Skeletal muscle cell (primary cell): Measurements from ENCODE around the gene ERFE.
A peak's percentile ranks its signal among the peaks of the same experiment; 100 is the strongest.
"Not testable (repeated sequence)": the region's sequence is repeated elsewhere in the genome, so short reads cannot be mapped to it uniquely, and the experiment has no call there.

Experiments
- DNase-seq: peaks from one replicate; pipeline ENCODE4 v3.0.0-alpha.2; 2010; ENCODE audit warnings: low read depth
- H3K4me3 ChIP-seq: 2 replicates; pipeline ENCODE4 v1.5.1; 2011; ENCODE audit warnings: low read depth, mild to moderate bottlenecking, control low read depth, low read length, moderate library complexity

Gene ERFE

DNA sequence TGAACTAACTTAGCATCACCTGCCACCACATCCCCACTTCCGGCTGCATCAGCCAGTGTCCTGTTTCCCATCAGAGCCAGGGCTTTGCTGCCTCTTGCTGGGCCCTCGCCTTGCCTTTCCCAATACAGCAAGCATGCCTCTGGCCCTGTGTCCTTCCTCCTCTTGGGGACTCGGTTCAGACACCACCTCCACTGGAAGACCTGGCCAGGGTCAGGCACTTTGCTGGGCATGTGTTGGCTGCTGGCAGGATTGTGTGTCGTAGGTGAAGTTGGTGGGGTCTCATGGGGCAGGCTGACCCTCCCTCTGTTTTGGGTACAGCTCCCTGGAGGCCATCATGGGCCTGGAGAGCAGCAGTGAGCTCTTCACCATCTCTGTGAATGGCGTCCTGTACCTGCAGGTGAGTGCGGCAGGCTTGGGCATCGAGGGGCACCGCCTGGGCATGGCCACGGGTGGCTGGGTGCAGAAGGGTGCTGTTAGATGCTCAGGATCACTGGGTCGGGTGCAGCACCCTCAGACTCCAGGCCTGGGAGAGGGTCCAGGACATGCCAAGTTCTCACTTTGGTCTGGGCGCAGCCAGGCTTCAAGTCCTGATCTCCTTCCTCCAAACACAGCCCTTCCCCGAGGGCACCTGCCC, 6.6 kb downstream of the ERFE start:
- H3K4me3 ChIP-seq = no peak overlapping the region

DNA sequence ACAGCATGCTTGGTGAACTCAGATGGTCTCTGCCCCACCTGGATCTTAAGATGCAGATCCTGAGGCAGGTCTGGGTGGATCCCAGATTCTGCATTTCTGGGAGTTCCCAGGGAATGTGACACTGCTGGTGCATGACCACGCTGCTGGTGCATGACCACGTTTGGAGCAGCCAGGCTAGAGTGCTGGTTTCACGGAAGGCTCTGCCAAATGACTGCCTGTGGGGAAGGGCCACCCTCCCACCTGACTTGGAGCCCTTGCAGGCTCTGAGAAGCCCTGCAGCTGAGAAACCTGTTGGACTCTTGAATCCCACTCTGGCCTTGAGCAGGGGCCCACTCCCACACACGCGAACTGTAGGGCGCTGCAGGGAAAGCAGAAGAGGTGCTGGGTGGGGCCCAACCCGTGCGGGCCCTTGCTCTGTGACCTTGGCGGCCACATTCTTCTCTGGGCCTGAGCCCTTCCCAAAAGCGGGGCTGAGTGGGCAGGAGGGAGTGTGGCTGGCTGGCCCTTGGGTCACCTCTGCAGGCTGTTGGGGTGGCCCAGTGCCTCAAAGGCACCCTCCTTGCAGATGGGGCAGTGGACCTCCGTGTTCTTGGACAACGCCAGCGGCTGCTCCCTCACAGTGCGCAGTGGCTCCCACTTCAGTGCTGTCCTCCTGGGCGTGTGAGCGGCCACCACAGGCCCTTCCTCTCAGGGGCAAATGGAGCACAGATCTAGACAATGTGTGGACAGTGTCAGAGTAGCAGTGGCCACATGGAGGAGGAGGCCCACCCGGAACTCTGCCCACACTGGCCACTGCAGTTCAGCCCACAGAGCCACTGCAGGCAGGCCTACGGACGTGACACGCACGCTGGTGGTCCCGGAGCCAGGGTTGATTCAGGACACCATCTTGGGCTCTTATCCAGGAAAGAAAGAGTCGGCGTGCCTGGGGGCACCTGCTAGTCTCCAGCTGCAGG, 7.9 kb downstream of the ERFE start:
- DNase-seq = no peak
- no peak overlapping the region for H3K4me3 ChIP-seq

More for the DNA sequence above, 6.6 kb downstream of the ERFE start:
- no peak for DNase-seq

DNA sequence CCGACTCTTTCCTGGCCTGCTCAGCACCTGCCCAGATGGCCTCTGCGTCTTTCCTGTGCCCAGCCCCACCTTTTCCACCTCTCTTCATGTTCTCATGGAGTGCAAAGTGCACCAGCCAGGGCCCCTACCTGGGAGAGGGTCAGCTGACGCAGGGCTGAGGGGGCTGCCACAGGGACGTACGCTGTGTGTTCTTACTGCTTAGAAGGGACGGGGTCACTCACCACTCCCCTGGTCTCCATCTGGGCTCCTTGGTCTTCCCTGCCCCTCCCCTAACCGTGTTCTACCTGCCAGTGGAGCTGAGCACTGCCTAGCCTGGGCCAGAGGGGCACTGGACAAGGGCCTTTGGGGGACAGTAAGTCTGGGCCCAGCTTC, 8.6 kb downstream of the ERFE start:
- H3K4me3 ChIP-seq = no peak overlapping the region
- DNase-seq = no peak

DNA sequence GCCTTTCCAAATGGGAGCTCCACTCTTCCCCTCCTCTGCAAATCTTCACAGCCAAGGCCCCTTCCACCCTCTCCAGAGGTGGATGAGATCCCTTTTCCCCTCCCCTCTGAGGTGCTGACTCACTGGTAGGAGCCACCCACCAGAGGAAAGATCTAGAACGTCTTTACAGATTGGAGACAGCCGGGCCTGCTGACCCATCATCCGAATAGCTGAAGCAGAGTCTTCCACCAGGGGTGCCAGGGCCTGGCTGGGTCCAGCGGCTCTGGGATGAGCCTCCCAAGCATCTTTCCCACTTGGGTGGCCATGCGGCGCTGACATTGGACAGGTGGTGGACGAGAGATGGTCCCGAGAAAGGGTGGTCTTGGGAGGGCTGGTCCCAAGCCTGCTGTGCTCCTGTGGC, 9.0 kb downstream of the ERFE start:
- no peak for DNase-seq
- H3K4me3 ChIP-seq = no peak overlapping the region

GRCh38 chr2:238168196-238169047, 9.7 kb downstream of the ERFE start:
- no peak overlapping the region for H3K4me3 ChIP-seq
- no peak for DNase-seq

DNA sequence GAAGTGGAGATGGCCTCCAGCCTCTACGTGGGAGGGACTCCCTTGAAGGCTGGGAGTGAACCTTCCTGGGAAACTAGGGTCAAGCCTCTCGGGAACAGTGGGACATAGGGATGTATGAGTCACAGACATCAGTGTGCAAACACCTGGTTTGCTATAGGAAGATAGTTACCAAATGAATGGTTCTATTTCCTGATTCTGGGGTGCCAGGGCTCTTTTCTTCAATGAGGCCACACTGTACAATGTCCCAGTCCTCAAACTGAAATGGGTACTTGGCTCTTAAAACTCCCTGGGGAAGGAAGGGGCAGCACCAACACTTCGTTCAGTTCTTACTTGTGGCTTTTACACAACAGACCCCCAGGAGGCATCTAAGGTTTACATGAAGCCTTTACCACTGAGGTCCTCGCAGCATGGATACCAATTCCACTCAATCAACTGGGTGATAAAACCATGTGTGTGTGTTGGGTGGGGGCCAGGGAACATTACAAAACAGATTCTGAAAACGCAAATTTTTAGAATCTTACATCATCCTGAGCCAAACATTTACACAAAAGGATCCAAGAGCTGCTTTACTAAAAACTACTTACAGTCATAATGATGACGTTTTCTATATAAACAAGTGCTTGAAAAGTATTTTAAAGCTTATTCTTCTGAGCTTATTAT, 10.4 kb downstream of the ERFE start:
- peak overlapping the region; percentile 30 for H3K4me3 ChIP-seq

DNA sequence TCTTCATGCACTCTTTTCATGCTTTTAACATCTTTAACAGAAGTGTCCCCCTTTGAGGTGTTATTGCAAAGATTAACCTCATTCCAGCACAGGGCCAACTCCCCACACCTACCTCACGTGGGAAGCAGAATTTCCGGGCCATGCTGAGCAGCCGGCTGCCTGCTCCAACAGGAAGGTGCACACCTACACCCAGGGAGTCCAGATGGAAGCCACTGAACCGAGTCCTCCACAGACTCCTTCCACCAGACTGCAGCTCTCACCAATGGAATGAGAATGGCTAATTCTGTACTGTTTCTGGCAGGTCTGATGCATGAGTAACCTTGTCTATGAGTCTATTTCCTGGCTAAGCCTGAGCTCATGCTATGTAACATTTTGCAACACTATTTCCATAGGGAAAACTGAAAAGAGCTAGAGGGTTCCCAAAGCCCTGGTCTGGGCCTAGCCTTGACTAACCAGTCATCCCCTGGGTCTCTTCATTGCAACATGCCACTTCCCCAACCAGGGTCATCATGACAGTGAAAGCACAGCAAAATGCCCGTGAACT, 11.0 kb downstream of the ERFE start:
- DNase-seq = peak; percentile 99
- peak overlapping the region; percentile 30 for H3K4me3 ChIP-seq

More for the DNA sequence above, 10.4 kb downstream of the ERFE start:
- peak; percentile 96 for DNase-seq

GRCh38 chr2:238170386-238171071, 11.8 kb downstream of the ERFE start:
- H3K4me3 ChIP-seq = no peak overlapping the region
- DNase-seq = no peak

DNA sequence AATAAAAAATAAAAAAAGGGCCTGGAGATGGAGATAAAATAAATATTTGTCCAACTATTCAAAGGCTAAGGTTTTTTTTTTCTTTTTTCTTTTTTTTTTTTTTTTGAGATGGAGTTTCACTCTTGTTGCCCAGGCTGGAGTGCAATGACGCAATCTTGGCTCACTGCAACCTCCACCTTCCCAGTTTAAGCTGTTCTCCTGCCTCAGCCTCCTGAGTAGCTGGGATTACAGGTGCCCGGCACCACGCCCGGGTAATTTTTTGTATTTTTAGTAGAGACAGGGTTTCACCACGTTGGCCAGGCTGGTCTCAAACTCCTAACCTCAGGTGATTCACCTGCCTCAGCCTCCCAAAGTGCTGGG, 12.3 kb downstream of the ERFE start:
- H3K4me3 ChIP-seq, DNase-seq: not testable (repeated sequence)

- DNase-seq = no peak
- H3K4me3 ChIP-seq = no peak overlapping the region
Observed at GRCh38 chr2:238171575-238172187, 12.9 kb downstream of the ERFE start.

GRCh38 chr2:238172439-238172838, 13.7 kb downstream of the ERFE start:
- no peak for DNase-seq
- H3K4me3 ChIP-seq = no peak overlapping the region

- DNase-seq = no peak
Observed at GRCh38 chr2:238173692-238174091, 14.9 kb downstream of the ERFE start.

DNA sequence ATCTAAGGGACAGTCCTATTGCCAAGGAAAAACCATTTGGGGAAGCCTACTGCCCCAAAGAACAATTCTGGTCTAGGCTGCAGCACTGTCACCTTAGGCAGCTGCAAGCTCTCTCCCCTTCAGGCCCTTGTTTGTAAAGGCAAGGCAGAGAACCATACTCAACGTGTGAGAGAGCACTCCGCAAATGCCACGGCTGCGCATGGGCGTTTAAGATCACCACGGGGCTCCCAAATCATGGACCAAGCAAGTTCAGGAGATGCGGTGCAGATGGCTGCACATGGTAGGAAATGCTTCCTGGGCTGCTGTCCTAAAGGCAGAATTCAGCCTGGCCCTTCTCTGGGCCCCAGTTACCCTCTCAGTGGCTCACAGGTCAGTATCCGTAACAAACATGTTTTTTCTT, 15.5 kb downstream of the ERFE start:
- DNase-seq = no peak
- no peak overlapping the region for H3K4me3 ChIP-seq

More at GRCh38 chr2:238173692-238174091, 14.9 kb downstream of the ERFE start:
- H3K4me3 ChIP-seq = no peak overlapping the region

DNA sequence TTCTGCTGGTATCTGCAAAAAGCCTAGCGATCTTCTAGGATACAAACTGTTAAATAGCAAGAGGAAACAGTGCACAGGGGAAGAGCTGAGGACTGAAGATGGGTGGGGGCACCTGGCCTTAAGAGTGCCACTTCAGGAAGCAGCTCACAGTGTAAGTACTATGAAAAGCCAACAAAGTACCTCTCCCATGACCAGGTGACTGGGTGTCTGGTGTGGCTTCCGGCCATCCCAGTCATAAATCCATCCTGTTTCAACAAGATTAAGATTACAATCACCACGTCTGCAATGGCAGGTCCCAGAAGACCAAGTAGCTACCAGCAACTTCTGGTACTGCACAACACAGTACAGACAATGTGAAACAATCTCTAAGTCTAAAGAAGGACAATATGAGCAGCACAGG, 15.9 kb downstream of the ERFE start:
- no peak overlapping the region for H3K4me3 ChIP-seq
- DNase-seq = no peak

DNA sequence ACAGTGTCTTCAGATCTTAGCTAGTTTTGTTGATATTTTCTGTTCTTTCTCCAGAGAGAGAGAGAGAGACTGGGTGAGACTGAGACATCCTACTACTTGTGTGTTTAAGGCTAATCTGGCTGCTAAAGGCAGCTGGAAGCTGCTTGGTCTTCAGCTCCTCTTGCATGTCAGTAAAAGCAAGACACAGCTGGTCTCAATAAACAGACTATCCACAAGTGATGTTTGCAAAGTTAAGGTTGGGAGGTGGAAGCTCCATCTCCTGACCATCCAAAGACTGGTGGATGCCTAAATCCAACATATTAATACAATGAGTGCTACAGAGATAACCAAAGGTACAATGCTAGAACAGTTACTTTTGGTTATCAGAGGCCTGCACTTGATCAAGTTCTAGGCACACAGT, 17.8 kb downstream of the ERFE start:
- no peak for DNase-seq

DNA sequence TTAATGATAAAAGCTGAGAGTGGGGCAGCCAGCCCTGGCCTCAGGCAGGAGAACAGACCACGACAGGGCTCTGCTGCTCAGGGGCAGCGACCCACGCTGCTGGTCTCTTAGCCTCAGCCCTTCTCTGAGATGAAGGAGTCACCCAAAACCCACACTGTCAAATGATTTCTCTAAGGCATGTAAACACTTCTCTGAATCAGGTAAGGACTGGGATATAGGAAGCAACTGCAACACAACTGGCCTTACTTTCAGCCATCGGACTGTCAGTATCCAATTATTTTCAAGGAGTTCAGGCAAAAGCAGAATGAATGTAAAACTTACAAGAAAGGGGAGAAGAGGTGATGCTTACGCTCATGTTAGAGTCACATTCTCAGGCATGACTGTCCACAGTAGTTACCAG, 21.8 kb downstream of the ERFE start:
- no peak for DNase-seq
- no peak overlapping the region for H3K4me3 ChIP-seq

More for the DNA sequence above, 17.8 kb downstream of the ERFE start:
- no peak overlapping the region for H3K4me3 ChIP-seq

- DNase-seq = no peak
- H3K4me3 ChIP-seq = no peak overlapping the region
Observed at GRCh38 chr2:238182362-238182761, 23.6 kb downstream of the ERFE start.

DNA sequence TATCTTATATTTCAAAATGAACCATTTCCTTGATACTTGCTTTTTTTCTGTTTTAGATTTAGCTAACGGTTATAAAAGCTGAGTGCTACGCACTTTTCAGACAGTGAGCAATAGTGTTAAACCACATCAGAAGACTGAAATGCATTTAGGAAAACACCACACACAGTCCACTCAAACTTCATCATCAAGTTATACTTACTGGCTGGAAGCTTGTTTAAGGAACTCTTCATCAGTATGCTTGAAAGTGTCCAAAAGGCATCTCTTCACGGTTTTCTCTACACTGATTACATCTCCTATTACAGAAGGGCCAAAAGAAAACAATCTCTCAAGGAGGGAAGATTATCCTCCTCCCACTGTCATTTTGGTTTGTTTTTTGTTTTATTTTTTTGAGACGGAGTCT, 25.1 kb downstream of the ERFE start:
- H3K4me3 ChIP-seq = no peak overlapping the region
- no peak for DNase-seq
